DMS 273 treated with DMSO at 0.1 percent for 48 hours (cell line): ENCODE results near the gene GLT6D1.
"Not testable (repeated sequence)": the region's sequence is repeated elsewhere in the genome, so short reads cannot be mapped to it uniquely, and the experiment has no call there.

Source experiments
- DNase-seq: peaks from one replicate; lab custom pipeline; 2025; lab: John Stamatoyannopoulos, UW

The GLT6D1 gene

GRCh38 chr9:135664801-135665794 is 25.8 kb upstream of the GLT6D1 start:
- no peak for DNase-seq

GRCh38 chr9:135664266-135664665 is 24.9 kb upstream of the GLT6D1 start:
- DNase-seq, result no peak

DNA sequence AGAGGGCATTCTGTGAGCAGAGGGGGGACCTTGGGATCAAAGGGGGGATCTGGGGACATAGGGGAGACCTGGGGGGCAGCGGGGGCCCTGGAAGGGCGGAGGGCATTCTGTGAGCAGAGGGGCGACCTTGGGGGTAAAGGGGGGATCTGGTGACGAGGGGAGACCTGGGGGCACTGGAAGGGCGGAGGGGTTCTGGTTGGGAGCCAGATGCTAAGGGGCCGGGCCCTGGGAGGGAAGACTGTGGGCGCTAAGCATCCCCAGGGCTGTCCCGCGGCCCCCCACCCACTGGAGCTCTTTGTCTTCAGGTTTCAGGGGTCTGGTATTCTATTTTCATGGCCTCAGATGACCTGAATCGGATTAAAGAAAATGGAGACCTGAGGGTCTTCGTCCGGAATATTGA is 24.5 kb upstream of the GLT6D1 start:
- DNase-seq, result no peak

DNA sequence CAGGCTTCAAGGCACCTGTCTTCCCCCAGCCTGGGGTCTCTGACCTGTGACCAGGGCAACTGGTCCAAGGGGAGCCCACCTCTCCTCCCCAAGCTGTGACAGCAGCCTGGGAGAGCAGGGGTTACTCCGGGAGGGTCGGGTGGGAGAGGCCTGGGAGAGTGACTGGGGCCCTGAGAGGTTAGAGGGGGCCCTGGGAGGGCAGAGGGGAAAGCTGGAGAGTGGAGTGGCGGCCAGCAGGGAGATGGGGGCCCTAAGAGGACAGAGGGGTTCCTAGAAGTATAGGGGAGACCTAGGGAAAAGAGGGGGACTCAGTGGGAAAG is 24.1 kb upstream of the GLT6D1 start:
- DNase-seq, result no peak

- DNase-seq, result no peak
Measured at GRCh38 chr9:135662758-135663450, 23.6 kb upstream of the GLT6D1 start, which contains the start of gene LCN9. TSS of gene LCN9 (plus strand) at chr9:135663309. CDS start at chr9:135663322, 13 bp downstream.

DNA sequence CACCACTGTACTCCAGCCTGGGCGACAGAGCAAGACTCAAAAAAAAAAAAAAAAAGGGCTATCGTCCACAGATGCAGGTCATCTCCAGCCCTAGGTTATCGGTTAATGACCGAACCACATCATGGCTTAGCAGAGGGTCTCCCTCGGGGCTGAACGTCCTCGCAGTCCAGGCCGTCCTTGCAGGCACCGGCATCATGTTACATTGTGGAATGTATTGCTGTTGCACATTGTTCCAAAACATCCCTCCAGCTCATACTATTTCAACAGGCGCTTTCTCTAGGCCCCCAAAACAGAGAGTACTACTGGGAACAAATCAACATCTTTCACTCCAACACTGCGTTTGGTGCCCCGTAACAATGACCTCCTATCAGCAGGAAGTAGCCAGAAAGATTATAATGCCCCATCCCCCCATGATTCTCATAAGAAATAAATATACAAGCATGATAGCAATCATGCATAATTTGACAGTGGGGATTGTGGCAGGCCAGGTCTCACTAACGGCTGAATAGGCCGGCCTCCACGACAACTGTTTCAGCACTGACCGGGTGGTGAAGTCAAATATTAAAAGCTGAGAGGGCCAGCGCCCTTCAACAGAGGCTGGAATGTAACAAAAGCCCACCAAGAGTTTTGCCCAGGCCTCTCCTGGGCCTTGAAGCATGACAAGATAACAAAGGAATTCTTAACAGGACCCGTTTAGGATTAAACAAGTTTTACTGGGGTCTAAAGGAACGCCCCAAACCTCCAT is 22.6 kb upstream of the GLT6D1 start:
- DNase-seq, result no peak

GRCh38 chr9:135660407-135660806 is 21.1 kb upstream of the GLT6D1 start:
- no peak for DNase-seq

- no peak for DNase-seq
Measured at GRCh38 chr9:135659252-135659651, 19.9 kb upstream of the GLT6D1 start.

- DNase-seq, result no peak
Measured at GRCh38 chr9:135657416-135657815, 18.1 kb upstream of the GLT6D1 start.

GRCh38 chr9:135655317-135655716 is 16.0 kb upstream of the GLT6D1 start:
- DNase-seq, result no peak

- DNase-seq, result no peak
Measured at GRCh38 chr9:135650408-135650807, 11.1 kb upstream of the GLT6D1 start.

DNA sequence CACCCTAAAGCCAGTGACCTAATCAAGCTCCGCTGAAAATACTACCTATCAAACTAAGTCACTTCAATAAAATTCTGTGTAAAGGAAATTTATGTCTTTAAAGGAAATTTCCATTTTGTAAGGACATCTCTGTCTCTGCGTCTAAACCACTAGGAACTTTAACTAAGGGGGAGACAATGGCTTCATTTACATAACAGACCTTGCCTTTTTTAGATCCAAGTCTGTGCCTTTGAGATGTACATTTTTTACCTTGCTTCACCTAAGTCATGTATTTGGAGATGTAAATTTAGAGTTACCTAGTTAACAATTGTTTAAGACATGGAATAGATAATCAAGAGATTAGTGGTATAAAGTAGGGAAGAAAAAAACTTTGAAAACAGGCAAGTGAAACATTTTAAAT is 10.2 kb upstream of the GLT6D1 start:
- no peak for DNase-seq

GRCh38 chr9:135648494-135649410 is 9.4 kb upstream of the GLT6D1 start:
- no peak for DNase-seq

- DNase-seq, result no peak
Measured at GRCh38 chr9:135647884-135648283, 8.5 kb upstream of the GLT6D1 start.

- no peak for DNase-seq
Measured at GRCh38 chr9:135644631-135645218, 5.4 kb upstream of the GLT6D1 start.

GRCh38 chr9:135641745-135642144 is 2.4 kb upstream of the GLT6D1 start:
- DNase-seq, result no peak

GRCh38 chr9:135641047-135641446 is 1.7 kb upstream of the GLT6D1 start:
- no peak for DNase-seq

DNA sequence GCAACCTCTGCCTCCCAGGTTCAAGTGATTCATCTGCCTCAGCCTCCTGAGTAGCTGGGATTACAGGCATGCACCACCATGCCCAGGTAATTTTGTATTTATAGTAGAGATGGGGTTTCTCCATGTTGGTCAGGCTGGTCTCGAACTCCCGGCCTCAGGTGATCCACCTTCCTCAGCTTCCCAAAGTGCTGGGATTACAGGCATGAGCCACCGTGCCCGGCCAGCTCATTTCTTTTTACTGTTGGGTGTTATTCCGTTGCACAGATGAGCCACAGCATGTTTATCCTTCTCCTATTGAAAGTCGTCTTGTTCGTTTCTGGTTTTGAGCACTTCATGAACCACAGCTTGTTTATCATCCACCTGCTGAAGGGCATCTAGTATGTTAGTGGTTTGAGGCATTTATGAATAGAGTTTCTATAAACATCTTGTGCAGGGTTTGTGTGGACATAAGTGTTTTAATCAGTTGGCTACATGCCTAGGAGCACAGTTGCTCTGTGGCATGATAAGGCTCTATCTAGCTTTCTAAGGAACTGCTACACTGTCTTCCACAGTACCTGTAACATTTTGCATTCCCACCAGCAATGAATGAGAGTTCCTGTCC is 2.3 kb downstream of the GLT6D1 start:
- DNase-seq, result not testable (repeated sequence)

- no peak for DNase-seq
Measured at GRCh38 chr9:135632841-135633240, 6.5 kb downstream of the GLT6D1 start.

DNA sequence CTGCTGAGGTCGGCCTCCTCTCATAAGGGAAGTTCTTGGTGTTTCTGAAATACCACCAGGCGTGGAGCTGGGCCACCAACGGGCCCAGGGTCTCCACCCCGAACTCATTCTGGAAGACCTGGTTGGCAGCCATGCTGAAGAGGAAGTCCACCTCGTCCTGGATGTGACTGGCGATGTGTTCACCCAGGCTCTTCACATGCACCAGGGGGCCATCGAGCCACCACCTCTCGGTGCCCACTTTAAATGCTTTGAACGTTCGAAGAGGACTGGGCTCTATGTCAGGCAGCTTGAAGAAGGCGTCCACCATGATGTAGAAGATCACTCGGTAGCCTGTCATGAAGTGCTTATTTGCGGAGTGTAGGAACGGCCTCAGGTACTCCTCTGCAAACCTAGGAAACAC is 15.1 kb downstream of the GLT6D1 start:
- no peak for DNase-seq
